CD4-positive, alpha-beta T cell treated with Interferon gamma for 1 hour (primary cell): ENCODE data around the gene PMPCA.
A peak's percentile ranks its signal among the peaks of the same experiment; 100 is the strongest.
"Not testable (repeated sequence)": the region's sequence is repeated elsewhere in the genome, so short reads cannot be mapped to it uniquely, and the experiment has no call there.

ENCODE experiments used
- DNase-seq: peaks from one replicate; pipeline ENCODE4 v3.0.0-alpha.2; 2020

Gene PMPCA

DNA sequence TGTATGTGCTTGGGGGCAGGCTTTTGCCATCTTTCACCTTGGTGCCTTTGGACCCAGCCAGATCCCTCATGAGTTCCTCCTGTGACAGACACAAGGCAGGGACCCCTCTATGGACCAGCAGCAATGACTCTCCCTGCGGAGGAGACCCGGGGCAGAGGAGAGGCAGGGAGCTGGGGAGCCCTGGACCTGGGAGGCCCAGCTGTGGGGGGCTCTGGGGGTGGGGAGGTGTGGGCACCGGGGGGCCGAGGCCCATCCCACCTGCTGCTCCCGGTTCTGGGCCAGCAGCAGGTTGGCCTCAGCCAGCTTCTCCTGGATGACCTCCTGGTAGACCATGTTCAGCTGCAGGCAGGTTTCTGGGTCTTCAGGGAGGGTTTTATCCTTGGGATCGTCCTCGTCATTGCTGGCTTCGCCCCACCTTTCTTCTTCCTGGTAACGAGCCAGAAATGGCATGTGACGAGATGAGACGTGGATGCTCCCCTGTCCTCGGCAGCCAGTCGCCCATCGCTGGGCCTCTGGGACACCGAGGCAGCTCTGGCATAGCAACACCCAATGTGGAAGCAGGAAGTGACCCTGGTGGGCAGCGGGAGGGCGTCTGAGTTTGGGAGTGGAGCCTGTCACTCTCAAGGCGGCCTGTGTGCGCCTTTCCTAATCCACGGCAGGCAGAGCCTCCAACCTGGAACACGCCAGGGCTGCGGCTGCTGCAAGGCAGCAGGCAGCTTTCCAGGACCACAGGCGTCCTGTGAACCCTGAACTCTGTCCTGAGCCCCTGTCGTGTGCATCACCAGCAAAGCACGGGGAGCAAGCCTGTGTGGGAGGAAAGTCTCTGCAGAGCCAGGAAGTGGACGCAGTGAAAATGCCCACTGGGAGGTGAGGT lies 14.9 kb upstream of the PMPCA start:
- DNase-seq = no peak

DNA sequence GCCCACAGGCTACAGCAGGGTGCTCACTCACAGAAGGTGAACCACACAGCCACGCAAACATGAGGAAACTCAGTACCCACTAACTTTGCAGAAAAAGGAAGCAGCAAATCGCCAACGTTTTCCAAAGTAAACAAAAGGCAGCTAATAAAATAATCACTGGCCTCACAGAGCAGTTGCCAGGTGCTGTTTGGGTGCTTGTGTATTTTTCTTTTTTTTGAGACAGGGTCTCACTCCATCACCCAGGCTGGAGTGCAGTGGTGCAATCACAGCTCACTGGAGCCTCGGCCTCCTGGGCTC lies 14.3 kb upstream of the PMPCA start:
- no peak for DNase-seq

DNA sequence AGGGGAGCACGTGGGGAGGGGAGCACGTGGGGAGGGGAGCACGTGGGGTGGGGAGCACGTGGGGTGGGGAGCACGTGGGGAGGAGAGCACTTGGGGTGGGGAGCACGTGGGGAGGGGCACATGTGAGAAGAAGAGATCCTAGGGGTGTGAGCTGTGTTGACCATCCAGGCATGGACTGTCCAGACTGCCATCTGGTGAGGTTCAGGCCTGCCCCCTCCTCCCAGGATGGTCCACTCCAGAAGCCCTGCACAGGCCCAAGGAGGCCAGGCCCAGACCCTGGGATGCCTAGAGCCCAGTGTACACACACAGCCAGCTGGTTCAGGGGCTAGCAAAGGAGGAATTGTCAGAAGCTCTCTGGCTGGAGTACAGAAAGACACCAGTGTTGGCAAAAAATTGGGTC lies 12.8 kb upstream of the PMPCA start:
- no peak for DNase-seq

DNA sequence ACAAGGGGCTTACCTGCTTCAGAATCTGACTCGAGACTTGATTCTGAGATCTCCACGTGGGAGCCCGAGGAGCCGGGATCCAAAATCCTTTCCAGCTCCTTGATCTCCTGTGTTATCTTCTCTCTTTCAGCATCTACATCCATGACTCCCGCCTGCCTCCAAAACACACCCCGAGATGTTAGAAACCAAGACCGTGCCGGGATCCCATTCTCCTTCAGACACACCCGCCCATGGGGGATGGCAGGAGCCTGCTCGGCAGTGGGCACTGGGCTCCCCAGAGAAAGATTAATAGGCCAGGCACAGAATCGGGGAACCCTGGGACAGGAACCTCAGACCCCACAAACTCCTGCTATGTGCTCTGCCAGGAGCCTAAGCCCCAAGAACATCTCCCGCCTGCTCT lies 12.2 kb upstream of the PMPCA start:
- no peak for DNase-seq

DNA sequence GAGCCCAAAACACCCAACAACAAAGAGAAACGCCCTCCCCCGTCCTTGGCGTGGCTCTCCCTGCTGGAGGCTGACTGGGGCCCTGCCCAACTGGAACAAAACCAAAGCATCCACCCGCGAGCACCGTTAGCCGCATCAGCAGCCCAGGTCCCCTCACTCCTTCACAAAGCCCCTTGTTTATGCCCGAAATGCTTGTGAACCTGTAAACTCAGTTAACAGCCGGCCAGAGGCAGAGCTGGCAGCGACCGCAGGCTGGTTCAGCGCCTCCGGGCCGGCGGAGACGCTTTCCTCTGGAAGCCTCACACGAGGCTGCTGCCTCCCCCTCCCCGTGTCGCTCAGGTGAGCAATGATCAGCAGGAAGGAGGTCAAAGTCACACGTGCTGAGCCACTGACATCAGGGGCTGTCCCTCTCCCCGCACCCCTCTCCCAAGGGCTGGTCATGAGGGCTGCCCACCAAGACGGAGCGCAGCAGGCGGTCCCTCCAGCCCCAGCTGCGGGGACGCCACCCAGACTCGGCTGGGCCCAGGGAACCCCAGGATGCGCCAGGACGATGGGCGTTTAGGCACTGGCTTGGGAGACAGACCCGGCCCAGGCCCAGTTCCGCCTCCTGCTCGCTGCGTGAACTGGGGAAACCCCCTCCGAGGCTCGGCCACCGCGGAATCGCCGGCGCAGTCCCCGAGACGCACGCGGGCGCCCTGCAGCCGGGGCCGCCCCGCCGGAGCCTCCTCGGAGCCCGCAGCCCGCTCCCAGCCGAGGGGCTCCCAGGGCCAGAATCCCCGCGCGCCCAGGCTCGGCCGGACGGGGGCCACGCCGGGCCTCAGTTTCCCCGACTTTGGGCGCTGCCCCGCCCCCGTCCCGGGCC lies 11.1 kb upstream of the PMPCA start:
- peak; percentile 20 for DNase-seq

DNA sequence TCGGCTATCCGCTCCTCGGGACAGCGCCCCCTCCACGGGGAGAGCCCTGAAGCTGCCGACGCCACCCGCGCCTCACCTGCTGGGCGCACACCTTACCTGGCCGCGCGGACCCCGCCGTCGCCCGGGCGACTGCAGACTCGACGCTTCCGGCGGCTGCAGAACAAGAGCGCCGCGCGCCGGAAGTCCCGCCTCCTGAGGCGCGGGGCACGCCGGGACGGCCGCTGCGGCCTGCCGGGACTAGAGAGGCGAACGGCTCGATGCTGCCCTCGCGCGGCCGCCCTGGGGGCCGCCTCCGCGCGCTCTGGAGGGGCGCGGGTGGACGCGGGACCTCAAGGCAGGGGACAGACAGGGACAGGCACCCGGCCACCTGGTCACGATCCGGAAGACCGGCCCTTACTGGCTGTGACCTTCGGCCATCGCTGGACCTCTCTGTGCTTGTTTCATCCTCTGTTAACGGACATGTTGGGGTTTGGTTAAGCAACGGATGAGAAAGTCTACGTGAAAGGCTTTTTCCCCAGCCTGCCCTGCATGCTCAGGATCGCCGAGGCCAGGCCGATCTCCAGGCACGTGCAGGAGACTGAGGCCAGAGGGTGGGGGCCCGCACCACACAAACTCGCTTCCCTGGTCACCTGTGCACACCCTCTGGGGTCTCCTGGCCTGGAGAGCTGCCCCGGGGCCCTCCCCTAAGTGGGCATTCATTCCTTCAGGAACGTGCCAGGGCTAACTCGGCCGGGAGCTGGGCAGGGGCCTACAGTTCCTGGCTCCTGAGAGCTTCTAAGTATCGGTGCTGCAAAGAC lies 10.2 kb upstream of the PMPCA start, which contains the start of gene SNAPC4:
TSS of gene SNAPC4 (minus strand) at position 133 of the 797 bp plus-strand sequence. CDS start 1,742 bp downstream, outside the sequence.
- peak; percentile 88 for DNase-seq

DNA sequence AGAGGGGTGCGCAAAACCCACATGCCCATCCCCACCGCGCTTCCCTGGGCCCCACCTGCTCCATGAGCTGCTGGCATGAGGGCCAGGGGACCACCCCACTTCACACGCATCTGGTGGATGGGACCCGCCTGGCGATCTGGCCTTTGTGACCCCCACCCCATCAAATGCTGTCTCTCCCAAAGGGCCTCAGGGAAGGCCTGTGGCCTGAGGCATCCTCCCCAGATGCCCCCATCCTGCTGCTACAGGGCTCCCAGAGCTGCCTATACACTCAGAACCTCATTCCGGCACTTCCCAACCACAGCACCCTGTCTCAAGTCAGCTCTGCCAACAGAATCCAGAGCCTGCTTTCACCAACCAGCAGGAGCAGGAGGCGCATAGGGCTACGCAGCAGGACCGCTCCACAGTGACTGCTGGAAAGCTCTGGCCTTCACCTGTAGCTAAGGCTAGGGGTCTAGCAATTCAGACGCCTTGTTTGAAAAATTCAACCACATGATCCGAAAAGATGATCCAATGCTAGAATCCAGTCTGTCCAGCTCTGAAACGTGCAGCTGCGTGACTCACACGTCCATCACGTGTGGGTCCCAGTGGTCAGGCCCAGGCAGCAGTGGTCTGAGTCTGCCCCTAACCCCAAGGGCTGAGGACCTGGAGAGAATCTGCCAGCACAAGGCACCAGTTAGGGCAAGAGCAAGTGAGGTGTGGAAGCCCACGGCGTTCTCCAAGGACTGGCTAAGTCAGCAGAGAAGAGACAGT lies 9.1 kb upstream of the PMPCA start:
- DNase-seq = no peak

DNA sequence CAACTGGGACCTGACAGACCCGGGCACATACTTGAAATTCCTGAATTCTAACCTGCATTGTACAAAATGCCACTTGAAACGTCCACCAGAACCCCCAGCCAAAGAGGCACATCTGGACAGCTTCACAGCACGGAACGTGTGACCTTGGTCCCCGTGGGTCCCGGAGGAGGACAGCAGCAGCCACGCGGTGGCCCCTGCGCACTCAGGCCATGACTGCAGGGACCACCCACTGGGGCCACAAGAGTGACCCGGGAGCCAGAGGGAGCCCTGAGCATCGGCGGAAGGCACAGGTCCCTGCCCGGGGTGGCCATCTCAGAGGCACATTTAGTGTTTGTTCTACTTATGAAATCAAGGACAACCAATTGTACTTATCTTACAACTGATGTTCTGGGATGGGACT lies 8.4 kb upstream of the PMPCA start:
- no peak for DNase-seq

DNA sequence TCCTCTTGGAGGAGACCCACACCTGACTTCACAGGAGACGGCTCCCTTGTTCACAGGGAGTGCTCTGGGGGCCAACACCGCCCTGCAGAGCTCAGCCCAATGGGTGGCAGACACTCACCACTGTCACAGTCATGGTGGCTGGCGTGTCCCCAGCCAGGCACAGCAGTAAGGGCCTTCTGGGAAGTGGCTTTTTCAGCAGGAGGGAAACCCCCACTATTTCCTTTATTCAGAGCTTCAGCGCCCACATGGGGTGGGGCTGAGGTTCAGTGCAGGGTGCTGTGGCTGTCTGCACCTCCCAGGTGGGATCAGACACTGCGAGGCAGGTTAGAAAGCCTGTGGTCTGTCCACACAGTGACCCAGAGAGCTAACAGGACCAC lies 6.9 kb upstream of the PMPCA start:
- peak; percentile 74 for DNase-seq

DNA sequence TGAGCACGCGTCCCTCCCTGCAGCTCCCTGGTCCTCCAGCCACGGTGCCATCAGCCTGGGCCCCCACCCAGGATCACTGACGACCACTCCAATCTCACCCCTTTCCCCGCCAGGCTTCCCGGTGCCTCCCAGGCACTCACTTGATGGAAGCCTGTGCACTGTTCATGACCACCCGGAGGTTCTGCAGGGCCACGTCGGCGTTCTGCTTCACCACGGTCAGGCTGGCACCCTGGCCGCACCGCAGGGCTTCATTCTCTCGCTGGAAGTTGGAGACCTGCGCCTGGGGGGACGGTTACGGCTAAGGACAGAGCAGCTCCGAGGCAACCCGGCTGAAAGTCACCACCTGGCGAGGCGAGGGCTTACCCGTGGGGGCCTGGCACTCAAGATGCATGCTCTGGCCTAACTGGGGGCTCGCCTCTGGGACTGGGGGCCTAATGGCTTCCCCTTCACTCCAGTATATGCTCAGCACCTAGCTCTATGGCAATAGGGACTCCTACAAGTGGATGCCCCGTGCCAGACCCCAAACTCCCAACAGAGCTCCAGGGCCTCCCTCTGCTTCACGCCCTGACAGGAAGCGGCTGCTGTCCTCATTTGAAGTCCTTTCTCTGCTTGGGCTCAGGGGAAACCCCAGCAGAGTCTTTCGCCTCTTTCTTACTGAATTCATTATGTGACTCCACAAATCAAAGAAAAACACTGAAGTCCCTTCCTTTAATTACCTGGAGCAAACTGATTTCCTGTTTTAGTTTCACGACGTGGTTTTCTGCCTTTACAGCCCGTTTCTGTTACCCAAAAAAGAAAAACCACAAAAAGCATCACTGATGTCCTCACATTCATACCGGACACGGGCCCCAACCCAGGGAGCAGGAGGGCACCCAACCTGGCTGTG lies 6.3 kb upstream of the PMPCA start:
- no peak for DNase-seq

DNA sequence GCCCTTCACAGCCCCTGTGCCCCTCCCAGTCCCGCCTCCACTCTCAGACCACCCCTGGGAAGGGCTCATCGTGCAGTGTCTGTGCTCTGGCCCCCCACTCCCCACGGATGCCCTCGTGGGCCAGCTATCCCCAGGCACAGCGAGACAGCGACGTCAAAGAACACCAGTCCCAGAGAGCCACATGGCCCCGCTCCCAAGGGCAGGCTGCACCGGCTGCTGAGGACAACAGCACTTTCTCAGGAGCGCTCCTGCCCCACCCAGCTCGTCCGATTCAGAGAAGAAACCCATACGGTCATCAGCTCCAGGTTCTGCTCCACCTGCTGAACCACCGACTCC lies 5.7 kb upstream of the PMPCA start:
- no peak for DNase-seq

DNA sequence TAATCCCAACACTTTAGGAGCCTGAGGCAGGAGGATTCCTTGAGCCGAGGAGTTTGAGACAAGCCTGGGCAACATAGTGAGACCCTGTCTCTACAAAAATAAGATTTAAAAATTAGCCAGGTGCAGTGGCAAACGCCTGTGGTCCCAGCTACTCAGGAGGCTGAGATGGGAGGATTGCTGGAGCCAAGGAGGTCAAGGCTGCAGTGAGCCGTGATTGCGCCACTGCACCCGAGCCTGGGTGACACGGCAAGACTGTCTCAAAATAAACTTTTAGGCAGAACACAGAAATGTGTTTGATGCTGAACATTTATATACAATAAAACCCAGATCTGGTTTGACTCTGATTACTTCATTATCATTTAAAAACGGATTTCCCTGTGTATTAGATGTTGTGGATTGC lies 5.0 kb upstream of the PMPCA start:
- no peak for DNase-seq

DNA sequence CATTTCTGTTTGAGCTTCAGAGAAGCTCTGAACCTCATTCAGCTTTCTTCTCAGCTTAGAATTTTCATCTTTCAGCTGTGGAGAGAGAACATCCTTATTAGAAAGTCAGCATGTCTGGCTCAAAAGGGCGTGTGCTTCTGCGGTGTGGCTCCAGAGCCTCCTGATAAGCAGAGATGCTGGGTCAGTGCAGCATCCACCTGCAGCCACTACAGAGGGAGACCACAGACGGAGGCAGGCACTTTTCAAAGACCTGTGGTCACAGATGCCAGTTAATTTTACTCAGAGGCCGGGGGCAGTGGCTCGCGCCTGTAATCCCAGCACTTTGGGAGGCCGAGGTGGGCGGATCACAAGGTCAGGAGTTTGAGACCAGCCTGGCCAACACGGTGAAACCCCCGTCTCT lies 4.6 kb upstream of the PMPCA start:
- not testable (repeated sequence) for DNase-seq

DNA sequence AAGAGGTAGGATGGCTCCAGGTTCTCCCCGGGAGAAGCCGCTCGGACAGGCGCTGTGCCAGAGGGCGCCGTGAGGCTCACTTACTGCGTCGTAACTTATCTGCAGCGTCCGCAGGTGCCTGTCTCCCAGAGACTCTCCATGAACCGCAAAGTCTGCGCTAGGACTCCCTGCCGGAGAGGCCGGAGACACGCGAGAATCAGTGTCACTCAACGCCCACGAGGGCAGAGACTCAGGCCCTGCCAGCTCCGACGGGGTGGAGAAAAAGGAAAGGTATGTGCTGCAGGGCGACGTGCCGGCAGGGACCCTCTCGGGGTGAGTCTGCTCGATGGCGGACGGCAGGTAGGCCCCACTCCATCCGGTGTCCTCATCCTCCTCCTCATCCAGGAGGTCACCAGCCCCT lies 3.4 kb upstream of the PMPCA start:
- not testable (repeated sequence) for DNase-seq

DNA sequence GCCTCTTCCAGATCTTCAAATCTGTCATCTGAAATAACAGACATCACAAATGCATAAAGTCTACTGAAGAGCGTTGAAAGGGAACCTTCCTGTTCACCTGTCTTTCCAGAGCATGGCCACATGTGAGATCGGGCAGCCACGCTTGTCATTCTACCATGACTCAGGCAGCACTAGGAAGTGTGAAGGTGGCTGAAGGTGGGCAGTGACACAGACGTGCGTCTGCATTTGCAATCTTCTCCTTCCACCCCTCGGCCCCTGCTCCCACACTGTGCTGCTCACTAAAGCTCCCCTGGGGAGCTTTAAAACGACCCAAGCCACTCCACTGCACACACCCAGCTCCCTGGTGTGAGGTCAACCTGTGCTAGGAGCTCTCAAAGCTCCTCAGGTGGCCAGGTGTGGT lies 2.5 kb upstream of the PMPCA start:
- no peak for DNase-seq

DNA sequence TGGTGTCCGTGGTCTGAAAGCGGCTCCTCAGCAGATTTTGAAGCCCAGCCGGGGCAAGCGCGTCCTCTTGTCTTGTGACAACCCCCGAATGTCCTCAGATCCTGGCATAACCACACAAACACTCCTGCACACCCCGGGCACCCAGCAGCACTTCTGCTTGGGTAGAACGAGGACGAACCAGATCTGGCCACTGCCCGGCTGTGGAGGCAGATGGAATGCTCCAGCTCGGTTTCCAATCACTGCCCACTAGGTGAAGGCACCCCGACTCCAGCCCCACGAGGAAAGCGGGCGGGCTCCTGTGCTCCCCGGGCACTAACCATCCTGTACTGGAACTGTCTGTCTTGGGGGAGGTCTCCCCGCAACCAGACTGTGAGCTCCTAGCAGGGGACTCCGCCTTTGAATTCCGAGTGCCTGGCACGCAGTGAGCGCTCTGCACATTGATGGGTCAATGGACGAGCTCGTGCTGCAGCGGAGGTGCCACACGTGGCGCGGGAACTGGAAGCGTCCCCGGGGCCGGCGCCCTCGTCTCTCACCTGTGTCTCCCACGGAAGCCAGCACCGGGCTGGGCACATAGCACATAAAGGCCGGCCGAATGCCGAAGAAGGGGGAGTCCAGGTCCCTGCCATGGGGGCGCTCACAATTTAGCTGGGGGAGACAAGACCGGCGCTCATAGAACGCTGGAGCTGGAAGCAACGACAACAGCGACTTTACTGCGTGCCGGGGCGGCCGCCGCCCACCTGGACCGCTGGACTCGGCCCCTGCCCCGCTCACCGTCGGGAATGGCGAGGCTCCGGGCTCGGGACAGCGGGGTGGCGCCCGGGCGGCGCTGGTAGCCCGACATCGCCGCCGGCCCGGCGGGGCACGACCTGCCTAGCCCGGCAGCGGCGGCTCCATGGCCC lies 652 bp upstream of the PMPCA start:
- DNase-seq = peak; percentile 16

DNA sequence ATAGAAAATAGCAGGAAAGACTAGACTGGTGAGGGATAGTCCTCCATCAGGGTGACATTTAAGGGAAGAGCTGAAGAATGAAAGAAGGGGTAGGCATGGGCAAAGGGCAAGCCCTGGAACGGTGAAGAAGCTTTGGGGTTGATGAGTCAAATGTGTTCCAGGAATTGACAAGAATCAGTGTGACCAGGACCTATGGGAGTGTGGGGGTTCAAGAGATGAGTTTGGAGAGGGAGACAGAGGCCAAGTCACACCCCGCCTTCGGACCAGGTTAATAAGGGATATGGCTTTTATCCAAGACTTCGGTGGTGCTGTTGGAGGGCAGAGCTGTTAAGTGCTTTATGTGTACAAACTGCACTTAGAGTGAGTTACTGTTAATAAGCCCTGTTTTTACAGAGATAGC lies 920 bp downstream of the PMPCA start:
- no peak for DNase-seq

DNA sequence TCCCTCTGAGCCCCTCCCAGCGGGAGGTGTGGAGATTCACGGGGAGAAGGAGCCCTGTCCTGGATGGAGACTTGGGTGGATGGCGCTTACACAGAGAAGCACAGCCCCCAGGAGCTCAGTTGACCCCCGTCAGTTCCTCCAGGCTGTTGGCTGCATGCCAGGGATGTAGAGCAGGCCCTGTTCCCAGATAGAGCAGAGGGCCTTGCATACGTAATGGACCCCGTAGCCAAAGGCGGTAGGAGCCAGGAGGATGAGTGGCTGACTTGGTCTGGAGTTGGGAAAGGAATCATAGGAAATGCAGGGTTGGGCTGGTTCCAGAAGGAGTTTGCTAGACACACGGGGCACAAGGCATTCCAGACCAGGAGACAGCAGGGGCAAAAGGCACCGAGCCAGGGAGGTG lies 2.5 kb downstream of the PMPCA start:
- no peak for DNase-seq

DNA sequence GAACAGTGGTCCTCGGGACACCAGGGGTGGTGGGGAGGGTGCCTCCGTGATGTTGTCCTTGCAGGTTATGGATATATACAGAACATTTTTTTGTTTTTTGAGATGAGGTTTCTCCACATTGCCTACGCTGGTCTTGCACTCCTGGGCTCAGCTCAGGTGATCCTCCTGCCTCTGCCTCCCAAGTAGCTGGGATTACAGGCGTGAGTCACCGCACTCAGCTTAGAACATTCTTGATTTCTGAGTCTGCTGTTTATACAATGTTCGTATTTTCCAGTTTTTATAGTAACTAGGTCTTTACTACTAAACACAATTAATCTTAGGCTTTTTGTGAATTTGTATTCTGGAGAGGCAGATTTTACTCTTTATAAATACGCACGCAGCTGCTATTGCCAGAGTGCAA lies 6.0 kb downstream of the PMPCA start:
- DNase-seq = no peak

DNA sequence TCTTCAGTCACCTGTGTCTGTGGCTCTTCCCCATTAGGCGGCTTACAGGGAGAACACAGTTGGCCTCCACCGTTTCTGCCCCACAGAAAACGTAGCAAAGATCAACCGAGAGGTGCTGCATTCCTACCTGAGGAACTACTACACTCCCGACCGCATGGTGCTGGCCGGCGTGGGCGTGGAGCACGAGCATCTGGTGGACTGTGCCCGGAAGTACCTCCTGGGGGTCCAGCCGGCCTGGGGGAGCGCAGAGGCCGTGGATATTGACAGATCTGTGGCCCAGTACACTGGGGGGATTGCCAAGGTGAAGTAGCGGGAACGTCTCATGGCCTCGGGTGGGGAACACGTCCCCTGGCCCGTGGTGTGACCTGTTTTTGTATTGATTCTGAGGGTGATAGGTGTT lies 6.5 kb downstream of the PMPCA start:
- no peak for DNase-seq
